ENCODE measurements around the gene B4GALT5. TPM values are rescaled to one million over a fixed set of nuclear protein-coding genes. Genes with fewer than 3 reads are reported as not detected.
A peak's percentile ranks its signal among the peaks of the same experiment; 100 is the strongest.

The B4GALT5 gene
- total and polyA plus RNA-seq, 3 donors from 2014 or later, result 56.9 to 69.7 (median 63.4) TPM

DNA sequence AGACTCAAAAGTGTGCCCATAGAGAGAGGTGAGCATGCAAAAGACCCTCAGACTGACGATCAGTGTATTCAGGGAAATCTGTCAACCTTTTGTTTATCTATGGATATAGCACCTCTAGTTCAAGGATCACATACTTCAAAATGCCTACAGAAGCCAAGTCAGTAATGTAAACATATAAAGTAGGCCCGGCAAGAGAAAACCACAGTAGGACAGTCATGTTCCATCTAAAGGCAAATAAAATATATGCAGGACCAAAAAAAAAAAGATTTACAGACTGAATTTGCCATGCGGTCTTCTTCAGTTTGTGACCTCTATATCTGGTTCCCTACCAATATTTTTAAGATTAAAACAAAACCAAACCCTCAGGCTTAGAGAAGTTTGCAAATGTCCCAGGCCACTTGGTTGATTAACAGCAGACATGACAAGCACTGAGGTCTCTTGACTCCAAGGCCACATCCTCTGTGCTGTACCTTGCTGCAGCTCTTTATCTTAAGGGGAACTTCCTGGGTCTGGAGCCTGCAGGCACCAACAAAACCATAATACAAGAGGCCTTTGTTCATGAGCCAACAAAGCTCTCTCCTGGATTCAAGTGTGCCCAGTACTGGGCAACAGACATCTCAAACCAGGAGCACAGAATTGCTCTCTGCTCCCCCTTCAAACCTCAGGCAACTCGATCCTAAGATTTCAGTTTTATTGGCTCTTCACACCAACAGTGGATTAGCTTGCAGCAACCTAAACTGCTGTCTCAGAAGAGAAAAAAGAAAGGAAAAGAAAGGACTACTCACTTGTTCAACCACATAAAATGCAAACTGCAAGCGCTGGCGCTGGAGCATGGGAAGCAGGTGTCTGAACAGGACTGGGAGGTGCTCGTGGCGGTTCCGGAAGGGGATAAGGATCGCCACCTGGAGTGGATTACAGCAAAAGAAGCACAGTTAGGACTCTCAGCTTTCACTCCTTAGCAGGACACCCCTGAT lies 71.7 kb downstream of the B4GALT5 start:
- H3K4me1 ChIP-seq, result peaks cover 13% of the 10 kb centered on the region
- intact Hi-C loops (cut with DNase I; ENCODE audit: low total_unique reads), result no loop called here
- no peak overlapping the region for H3K4me3 ChIP-seq
- H3K9me3 ChIP-seq, result no peaks in the 10 kb centered on the region
- H3K27ac ChIP-seq, result peak overlapping the region in 1 of 2 donors; percentile 60
- no peaks in the 10 kb centered on the region for H3K36me3 ChIP-seq (ENCODE audit: low read depth, missing control alignments)
- H3K27me3 ChIP-seq, result no peaks in the 10 kb centered on the region
- peak; percentile 77 for DNase-seq
- WGBS, 2 donors, result 66 to 81% methylated on average over 10 of the region's 10 CpGs
- TF ChIP-seq POLR2A (IDR thresholded peaks at IDR 0.05), result no peak
- TF ChIP-seq, protein P1, sequence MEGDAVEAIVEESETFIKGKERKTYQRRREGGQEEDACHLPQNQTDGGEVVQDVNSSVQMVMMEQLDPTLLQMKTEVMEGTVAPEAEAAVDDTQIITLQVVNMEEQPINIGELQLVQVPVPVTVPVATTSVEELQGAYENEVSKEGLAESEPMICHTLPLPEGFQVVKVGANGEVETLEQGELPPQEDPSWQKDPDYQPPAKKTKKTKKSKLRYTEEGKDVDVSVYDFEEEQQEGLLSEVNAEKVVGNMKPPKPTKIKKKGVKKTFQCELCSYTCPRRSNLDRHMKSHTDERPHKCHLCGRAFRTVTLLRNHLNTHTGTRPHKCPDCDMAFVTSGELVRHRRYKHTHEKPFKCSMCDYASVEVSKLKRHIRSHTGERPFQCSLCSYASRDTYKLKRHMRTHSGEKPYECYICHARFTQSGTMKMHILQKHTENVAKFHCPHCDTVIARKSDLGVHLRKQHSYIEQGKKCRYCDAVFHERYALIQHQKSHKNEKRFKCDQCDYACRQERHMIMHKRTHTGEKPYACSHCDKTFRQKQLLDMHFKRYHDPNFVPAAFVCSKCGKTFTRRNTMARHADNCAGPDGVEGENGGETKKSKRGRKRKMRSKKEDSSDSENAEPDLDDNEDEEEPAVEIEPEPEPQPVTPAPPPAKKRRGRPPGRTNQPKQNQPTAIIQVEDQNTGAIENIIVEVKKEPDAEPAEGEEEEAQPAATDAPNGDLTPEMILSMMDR (IDR thresholded peaks at IDR 0.05), result no peak

DNA sequence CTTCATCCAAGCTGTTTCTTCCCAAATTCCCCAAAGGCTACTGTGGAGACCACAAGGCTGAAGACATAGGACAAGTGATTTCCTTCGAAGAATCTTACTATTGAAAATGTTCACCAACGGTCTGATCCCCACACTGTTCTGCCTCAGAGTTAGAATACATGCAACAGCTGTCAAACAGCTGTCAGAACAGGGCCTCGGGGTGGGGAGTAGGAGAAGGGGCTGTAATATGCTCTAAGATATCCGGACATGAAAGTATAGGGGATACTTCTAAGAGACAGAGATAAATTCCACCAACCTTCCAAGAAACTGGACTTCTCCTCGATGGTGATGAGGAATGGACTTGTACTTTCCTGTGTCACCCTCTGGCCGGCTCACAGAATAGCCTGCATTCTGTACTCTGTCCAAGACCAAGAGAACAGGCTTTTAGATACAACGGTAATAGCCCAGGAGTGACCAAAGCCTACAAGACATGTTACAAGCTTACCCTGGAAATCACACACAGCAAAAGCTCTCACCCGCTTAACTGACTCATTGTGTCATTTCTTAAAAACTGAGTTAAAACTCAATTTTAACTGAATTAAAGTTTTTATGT lies 76.5 kb downstream of the B4GALT5 start:
- no peak for DNase-seq
- Histone ChIP-seq H3K36me3 (ENCODE audit: low read depth, missing control alignments) (no peaks in the 10 kb centered on the region), H3K9me3 (no peaks in the 10 kb centered on the region), H3K4me3 (no peak overlapping the region), H3K4me1 (peaks cover 39% of the 10 kb centered on the region), H3K27me3 (no peaks in the 10 kb centered on the region), H3K27ac (peak overlapping the region; percentile 26 to 38)
- intact Hi-C loops (cut with DNase I; ENCODE audit: low total_unique reads), result no loop called here
- no peak for TF ChIP-seq POLR2A (IDR thresholded peaks at IDR 0.05)
- TF ChIP-seq, protein P1 (IDR thresholded peaks at IDR 0.05), result no peak
- WGBS, 2 donors, result 48 to 60% methylated on average over 8 of the region's 8 CpGs

DNA sequence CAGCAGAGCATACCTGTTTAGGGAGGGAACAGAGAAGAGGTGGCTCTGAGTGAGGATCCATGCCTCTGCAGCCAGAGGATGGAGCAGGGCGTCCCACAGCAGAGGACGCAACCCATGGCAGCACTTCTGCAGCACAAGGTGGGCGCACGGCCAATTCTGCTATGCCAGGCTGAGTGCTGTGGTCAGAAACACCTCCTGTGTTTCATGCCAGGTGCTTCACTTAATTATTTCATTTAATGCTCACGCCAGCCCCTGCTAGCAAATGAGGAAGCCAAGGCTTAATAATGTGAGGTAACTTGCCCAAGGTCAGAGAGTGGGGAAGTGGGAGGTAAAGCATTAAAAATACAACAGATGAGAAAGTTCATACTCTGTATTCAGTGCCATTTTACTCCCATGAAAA lies 77.2 kb downstream of the B4GALT5 start:
- 51 to 83% methylated on average over 5 of the region's 5 CpGs for WGBS, 2 donors
- Histone ChIP-seq H3K27ac (peak overlapping the region; percentile 39 to 73), H3K27me3 (no peaks in the 10 kb centered on the region), H3K4me3 (no peak overlapping the region), H3K9me3 (no peaks in the 10 kb centered on the region), H3K36me3 (ENCODE audit: low read depth, missing control alignments) (no peaks in the 10 kb centered on the region), H3K4me1 (peaks cover 41% of the 10 kb centered on the region)
- peak; percentile 63 for DNase-seq
- no peak for TF ChIP-seq POLR2A (IDR thresholded peaks at IDR 0.05)
- TF ChIP-seq, protein P1 (IDR thresholded peaks at IDR 0.05), result no peak
- intact Hi-C loops (cut with DNase I; ENCODE audit: low total_unique reads), result no loop called here

DNA sequence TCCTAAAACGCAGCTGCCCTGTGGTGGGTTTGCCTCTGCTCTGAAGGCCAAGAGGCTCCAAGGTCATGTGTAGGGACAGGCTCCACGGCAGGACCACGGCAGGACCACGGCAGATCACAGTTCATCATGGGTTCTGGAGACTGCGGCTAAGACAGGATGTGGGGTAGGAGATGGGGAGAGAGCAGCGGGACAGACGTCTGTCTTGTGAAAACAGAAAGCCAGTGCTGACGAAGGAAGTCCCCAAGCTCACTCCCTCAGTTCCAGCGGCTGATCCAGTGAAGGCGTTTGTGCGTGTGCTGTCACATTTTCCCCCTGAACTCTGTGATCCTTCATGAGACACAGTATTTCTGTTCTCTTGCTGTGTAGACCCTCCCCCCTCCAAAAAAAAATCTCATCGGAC lies 77.8 kb downstream of the B4GALT5 start:
- Histone ChIP-seq H3K27me3 (no peaks in the 10 kb centered on the region), H3K36me3 (ENCODE audit: low read depth, missing control alignments) (no peaks in the 10 kb centered on the region), H3K4me3 (no peak overlapping the region), H3K27ac (peak overlapping the region; percentile 65 to 73), H3K4me1 (peaks cover 46% of the 10 kb centered on the region), H3K9me3 (no peaks in the 10 kb centered on the region)
- 52 to 65% methylated on average over 12 of the region's 12 CpGs for WGBS, 2 donors
- intact Hi-C loops (cut with DNase I; ENCODE audit: low total_unique reads), result no loop called here
- DNase-seq, result no peak
- TF ChIP-seq, protein P1 (IDR thresholded peaks at IDR 0.05), result no peak
- no peak for TF ChIP-seq POLR2A (IDR thresholded peaks at IDR 0.05)
